Measurements from ENCODE around the gene FRAT1.

DNA sequence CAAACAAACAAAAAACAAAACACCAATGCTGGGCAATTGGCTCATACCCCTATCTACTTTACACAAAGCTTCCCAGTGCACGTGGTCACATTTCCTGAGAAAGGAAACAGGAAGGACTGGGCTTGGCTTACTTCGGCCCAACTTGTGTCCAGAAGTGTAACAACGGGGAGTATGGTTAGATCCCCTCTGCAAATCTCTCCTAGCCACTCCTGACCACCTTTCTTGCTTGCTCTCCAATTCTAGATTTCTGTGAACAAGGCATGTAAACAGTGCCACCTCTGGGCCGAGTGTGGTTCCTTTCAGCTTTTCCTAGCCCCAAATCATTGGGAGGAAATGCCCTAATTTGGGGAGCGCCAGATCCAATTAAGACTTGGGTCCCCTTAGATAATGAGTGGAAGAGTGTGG lies 36.5 kb downstream of the FRAT1 start:
- TF ChIP-seq, protein P1, sequence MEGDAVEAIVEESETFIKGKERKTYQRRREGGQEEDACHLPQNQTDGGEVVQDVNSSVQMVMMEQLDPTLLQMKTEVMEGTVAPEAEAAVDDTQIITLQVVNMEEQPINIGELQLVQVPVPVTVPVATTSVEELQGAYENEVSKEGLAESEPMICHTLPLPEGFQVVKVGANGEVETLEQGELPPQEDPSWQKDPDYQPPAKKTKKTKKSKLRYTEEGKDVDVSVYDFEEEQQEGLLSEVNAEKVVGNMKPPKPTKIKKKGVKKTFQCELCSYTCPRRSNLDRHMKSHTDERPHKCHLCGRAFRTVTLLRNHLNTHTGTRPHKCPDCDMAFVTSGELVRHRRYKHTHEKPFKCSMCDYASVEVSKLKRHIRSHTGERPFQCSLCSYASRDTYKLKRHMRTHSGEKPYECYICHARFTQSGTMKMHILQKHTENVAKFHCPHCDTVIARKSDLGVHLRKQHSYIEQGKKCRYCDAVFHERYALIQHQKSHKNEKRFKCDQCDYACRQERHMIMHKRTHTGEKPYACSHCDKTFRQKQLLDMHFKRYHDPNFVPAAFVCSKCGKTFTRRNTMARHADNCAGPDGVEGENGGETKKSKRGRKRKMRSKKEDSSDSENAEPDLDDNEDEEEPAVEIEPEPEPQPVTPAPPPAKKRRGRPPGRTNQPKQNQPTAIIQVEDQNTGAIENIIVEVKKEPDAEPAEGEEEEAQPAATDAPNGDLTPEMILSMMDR (conservative IDR thresholded peaks at IDR 0.05 in 1 of 2, IDR thresholded peaks at IDR 0.05 in 1 of 2; ENCODE audit: extremely low read depth in 1 of 2, insufficient read depth in 1 of 2, low read depth in 1 of 2, low read length in 2 of 2) = peak in 1 of 2 donors; percentile 38
- no peak for TF ChIP-seq EZH2 (IDR thresholded peaks at IDR 0.05; ENCODE audit: borderline replicate concordance, low read length)

Measured in mammary epithelial cell (primary cell).